Skeletal muscle tissue (tissue), 4 donors: ENCODE results near the gene COL2A1. TPM values are rescaled to one million over a fixed set of nuclear protein-coding genes. Genes with fewer than 3 reads are reported as not detected.

Source experiments
- H3K27ac ChIP-seq: one replicate; pipeline ENCODE4 v1.7.0; 2013; ENCODE audit warnings: mild to moderate bottlenecking, low read depth, low read length, inconsistent platforms
- H3K27me3 ChIP-seq, 3 donors: one replicate each; pipeline ENCODE4 v1.7.0; 2013; ENCODE audit warnings: low read length in 3 of 3; ENCODE audit not compliant: control insufficient read depth in 3 of 3, insufficient read depth in 3 of 3
- H3K36me3 ChIP-seq, 3 donors: one replicate each; pipeline ENCODE4 v1.7.0; 2013; ENCODE audit warnings: low read length in 3 of 3; ENCODE audit not compliant: control insufficient read depth in 3 of 3, insufficient read depth in 3 of 3
- H3K4me1 ChIP-seq, 3 donors: one replicate each; pipeline ENCODE4 v1.7.0; 2013; ENCODE audit warnings: low read length in 3 of 3, mild to moderate bottlenecking in 3 of 3; ENCODE audit not compliant: control insufficient read depth in 3 of 3, insufficient read depth in 3 of 3
- H3K4me3 ChIP-seq, 3 donors: one replicate each; pipeline ENCODE4 v1.7.0; 2013; ENCODE audit warnings: low read length in 3 of 3
- H3K9ac ChIP-seq, 3 donors: one replicate each; pipeline ENCODE4 v1.7.0; 2013; ENCODE audit warnings: low read length in 3 of 3, mild to moderate bottlenecking in 3 of 3, moderate library complexity in 2 of 3, low read depth in 1 of 3
- H3K9me3 ChIP-seq, 3 donors: one replicate each; pipeline ENCODE4 v1.7.0; 2013; ENCODE audit warnings: low read length in 3 of 3; ENCODE audit not compliant: control insufficient read depth in 3 of 3
- total RNA-seq: library from RNA; depleted of rRNA; stranded (reverse); fragments of >200 nt; gene quantifications from one replicate; pipeline ENCODE4 v1.2.3, GENCODE V29; 2014
- donor health status: Osteomylitis.

The COL2A1 gene
- total RNA-seq, 1 donor from 2014 or later: 88.2 TPM

- no peak overlapping the region for H3K4me3 ChIP-seq
- no peaks in the 10 kb centered on the region for H3K36me3 ChIP-seq
These were observed 27.1 kb upstream of the COL2A1 start for GRCh38 chr12:48031135-48031960.

GRCh38 chr12:48030173-48030650 is 25.9 kb upstream of the COL2A1 start:
- H3K4me1 ChIP-seq: peaks cover 12 to 22% (median 17%) of the 10 kb centered on the region in 3 donors
- no peaks in the 10 kb centered on the region for H3K36me3 ChIP-seq
- H3K27ac ChIP-seq: no peak overlapping the region
- H3K27me3 ChIP-seq: peaks cover 0 to 7% (median 0%) of the 10 kb centered on the region in 3 donors
- no peaks in the 10 kb centered on the region for H3K9me3 ChIP-seq
- H3K9ac ChIP-seq: no peak overlapping the region
- H3K4me3 ChIP-seq: no peak overlapping the region

More at GRCh38 chr12:48031135-48031960, 27.1 kb upstream of the COL2A1 start:
- H3K9ac ChIP-seq: no peak overlapping the region
- no peak overlapping the region for H3K27ac ChIP-seq
- H3K4me1 ChIP-seq: peaks cover 12 to 22% (median 17%) of the 10 kb centered on the region in 3 donors
- no peaks in the 10 kb centered on the region for H3K9me3 ChIP-seq
- H3K27me3 ChIP-seq: peaks cover 0 to 4% (median 0%) of the 10 kb centered on the region in 3 donors

GRCh38 chr12:48029491-48030172 is 25.4 kb upstream of the COL2A1 start:
- H3K36me3 ChIP-seq: no peaks in the 10 kb centered on the region
- no peak overlapping the region for H3K4me3 ChIP-seq
- H3K9ac ChIP-seq: peak overlapping the region in 1 of 3 donors; percentile 25
- no peaks in the 10 kb centered on the region for H3K9me3 ChIP-seq
- peaks cover 0 to 4% (median 0%) of the 10 kb centered on the region in 3 donors for H3K27me3 ChIP-seq
- H3K4me1 ChIP-seq: peaks cover 12 to 22% (median 17%) of the 10 kb centered on the region in 3 donors
- H3K27ac ChIP-seq: no peak overlapping the region

- Histone ChIP-seq H3K4me1 (peaks cover 12 to 26% (median 20%) of the 10 kb centered on the region in 3 donors), H3K36me3 (no peaks in the 10 kb centered on the region), H3K4me3 (no peak overlapping the region), H3K9ac (no peak overlapping the region), H3K27me3 (peaks cover 0 to 4% (median 0%) of the 10 kb centered on the region in 3 donors), H3K27ac (no peak overlapping the region), H3K9me3 (no peaks in the 10 kb centered on the region)
These were observed 24.5 kb upstream of the COL2A1 start for GRCh38 chr12:48028541-48029431.

- Histone ChIP-seq H3K4me3 (no peak overlapping the region), H3K9me3 (no peaks in the 10 kb centered on the region), H3K4me1 (peaks cover 12 to 35% (median 30%) of the 10 kb centered on the region in 3 donors), H3K36me3 (no peaks in the 10 kb centered on the region), H3K9ac (no peak overlapping the region), H3K27me3 (peaks cover 0 to 4% (median 3%) of the 10 kb centered on the region in 3 donors), H3K27ac (no peak overlapping the region)
These were observed 23.1 kb upstream of the COL2A1 start for GRCh38 chr12:48027183-48028002.

GRCh38 chr12:48026060-48026827 is 22.0 kb upstream of the COL2A1 start:
- peaks cover 12 to 35% (median 30%) of the 10 kb centered on the region in 3 donors for H3K4me1 ChIP-seq
- H3K9me3 ChIP-seq: no peaks in the 10 kb centered on the region
- no peak overlapping the region for H3K4me3 ChIP-seq
- no peak overlapping the region for H3K9ac ChIP-seq
- no peak overlapping the region for H3K27ac ChIP-seq
- peaks cover 0 to 4% (median 3%) of the 10 kb centered on the region in 3 donors for H3K27me3 ChIP-seq
- H3K36me3 ChIP-seq: no peaks in the 10 kb centered on the region

- peaks cover 12 to 33% (median 30%) of the 10 kb centered on the region in 3 donors for H3K4me1 ChIP-seq
- H3K27me3 ChIP-seq: peaks cover 0 to 4% (median 3%) of the 10 kb centered on the region in 3 donors
- H3K27ac ChIP-seq: no peak overlapping the region
- no peaks in the 10 kb centered on the region for H3K9me3 ChIP-seq
- no peak overlapping the region for H3K9ac ChIP-seq
- H3K4me3 ChIP-seq: no peak overlapping the region
- H3K36me3 ChIP-seq: no peaks in the 10 kb centered on the region
These were observed 21.0 kb upstream of the COL2A1 start for GRCh38 chr12:48025281-48025680.

GRCh38 chr12:48024735-48025134 is 20.5 kb upstream of the COL2A1 start:
- H3K27ac ChIP-seq: no peak overlapping the region
- no peak overlapping the region for H3K4me3 ChIP-seq
- peaks cover 12 to 27% (median 27%) of the 10 kb centered on the region in 3 donors for H3K4me1 ChIP-seq
- no peak overlapping the region for H3K9ac ChIP-seq
- no peaks in the 10 kb centered on the region for H3K36me3 ChIP-seq
- H3K9me3 ChIP-seq: no peaks in the 10 kb centered on the region
- H3K27me3 ChIP-seq: peaks cover 0 to 4% (median 3%) of the 10 kb centered on the region in 3 donors
